ENCODE results near the gene TBC1D19. TPM values are rescaled to one million over a fixed set of nuclear protein-coding genes. Genes with fewer than 3 reads are reported as not detected.

TBC1D19 gene
- total RNA-seq, 1 donor from 2014 or later: 69.9 TPM

- peak; percentile 41 for DNase-seq (ENCODE audit: low read depth)
Observed at GRCh38 chr4:26731351-26732035, 147.6 kb downstream of the TBC1D19 start.

DNA sequence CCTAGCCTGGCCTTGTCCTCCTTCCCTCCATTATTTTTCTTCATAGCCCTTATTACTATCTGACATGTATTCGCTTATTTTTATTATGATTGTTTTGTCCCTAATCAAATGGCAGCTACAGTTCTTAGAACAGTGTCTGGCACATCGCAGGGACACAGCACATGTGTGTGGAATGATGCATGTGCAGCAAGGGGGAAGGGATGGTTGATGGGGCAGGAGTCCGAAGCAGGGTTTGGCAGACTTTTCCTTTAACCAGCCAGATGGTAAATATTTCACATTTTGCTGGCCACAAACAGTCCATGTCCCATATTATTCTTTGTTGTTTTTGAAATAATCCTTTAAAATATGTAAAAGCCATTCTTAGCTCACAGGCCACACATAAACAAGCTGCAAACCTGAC is 148.5 kb downstream of the TBC1D19 start:
- DNase-seq (ENCODE audit: low read depth): no peak

DNA sequence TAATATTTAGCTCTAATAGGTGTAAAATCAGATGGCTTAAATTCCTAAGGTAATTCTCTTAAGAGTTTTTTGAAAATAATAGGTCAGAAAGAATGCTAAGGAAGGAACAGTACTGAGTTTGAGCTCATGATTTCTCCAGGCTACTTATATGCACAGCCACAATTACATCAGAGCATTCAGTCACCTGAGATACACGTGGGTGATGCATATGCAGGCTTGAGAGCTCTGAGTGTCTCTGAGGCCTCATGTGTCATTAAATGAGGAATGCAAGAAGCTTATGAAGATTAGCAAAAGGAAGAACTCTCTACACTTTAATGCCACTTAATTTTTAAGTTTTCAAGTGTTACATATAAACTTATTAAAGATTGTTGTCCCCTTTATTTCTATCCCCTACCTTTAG is 152.7 kb downstream of the TBC1D19 start:
- DNase-seq (ENCODE audit: low read depth): no peak

GRCh38 chr4:26737385-26737784 is 153.5 kb downstream of the TBC1D19 start:
- DNase-seq (ENCODE audit: low read depth): no peak

- no peak for DNase-seq (ENCODE audit: low read depth)
Observed at GRCh38 chr4:26741491-26741871, 157.6 kb downstream of the TBC1D19 start.

GRCh38 chr4:26746802-26747213 is 162.9 kb downstream of the TBC1D19 start:
- DNase-seq (ENCODE audit: low read depth): no peak

DNA sequence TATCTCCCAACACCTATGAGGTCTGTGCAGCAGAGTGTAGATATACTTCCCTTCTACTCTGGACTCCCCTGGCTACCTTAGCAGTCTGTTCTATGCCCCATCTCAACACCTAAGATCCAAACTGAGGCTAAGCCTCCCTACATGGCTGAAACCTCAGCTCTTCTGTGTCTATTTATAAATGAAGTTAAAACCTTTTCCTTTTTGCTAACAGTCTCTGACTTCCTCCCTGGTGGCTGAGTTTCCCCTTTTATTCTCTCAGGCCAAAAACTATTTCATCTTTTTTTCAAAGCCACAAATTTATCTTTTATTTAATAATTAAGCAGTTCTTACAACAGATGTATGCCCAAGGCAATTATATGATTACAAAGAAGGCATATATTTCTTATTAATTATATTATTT is 164.9 kb downstream of the TBC1D19 start:
- no peak for DNase-seq (ENCODE audit: low read depth)

GRCh38 chr4:26749867-26750266 is 166.0 kb downstream of the TBC1D19 start:
- no peak for DNase-seq (ENCODE audit: low read depth)

DNA sequence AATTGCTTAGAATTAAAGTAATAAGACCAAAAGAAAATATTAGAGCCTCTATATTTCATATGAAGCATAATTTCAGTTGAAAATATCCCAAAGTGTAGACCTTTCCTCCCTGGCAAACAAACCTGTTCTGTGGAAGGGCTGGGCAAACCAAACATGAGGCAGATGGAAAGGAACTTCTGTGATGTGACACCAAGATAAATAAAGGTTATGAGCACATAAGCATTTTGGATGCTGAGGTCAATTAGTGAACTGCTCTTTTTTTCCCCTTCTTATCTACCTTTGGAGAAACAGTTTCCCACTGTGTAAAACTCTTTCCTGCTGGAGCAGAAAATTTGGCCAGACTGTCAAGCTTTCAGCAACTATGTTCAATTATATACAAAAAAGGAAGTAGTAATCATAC is 167.1 kb downstream of the TBC1D19 start:
- DNase-seq (ENCODE audit: low read depth): peak; percentile 69

DNA sequence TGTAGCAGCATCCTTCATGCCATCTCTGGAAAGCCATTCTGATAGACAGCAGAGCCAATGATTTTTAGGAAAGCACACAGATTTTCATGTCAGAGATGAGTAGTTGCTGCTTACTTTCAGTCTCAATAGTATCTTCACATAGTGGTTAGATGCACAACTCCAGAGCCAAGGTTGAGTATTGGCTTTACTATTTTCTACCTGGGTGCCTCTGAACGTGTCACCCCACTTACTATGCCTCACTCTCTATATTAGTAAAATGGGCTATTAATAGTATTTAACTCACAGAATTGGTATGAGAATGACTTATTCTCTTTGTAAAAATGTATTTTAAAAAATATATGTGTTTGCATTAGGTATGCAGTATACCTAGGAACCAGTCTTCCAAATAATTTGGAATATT is 168.0 kb downstream of the TBC1D19 start:
- no peak for DNase-seq (ENCODE audit: low read depth)

- no peak for DNase-seq (ENCODE audit: low read depth)
Observed at GRCh38 chr4:26753187-26753586, 169.3 kb downstream of the TBC1D19 start.

DNA sequence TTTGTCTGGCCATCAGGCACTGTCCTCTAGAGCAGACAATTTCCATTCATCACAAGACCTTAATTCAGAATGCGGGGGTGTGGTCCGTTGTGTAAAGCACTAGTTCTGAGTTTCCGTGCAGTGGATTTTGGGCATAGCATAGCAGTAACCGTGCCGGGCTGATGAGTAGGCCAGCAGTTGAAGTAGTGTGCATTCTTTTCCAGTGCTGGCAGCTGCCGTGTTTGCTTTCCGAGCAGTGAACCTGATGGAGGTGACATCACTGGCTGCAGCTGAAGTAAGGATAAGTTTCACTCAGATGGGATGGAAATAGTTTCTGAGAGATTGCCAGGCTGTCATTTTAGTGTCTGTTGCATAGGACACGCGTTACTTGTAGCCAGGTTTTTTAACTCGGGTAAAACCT is 169.7 kb downstream of the TBC1D19 start:
- peak; percentile 82 for DNase-seq (ENCODE audit: low read depth)

GRCh38 chr4:26757751-26758150 is 173.9 kb downstream of the TBC1D19 start:
- DNase-seq (ENCODE audit: low read depth): no peak

DNA sequence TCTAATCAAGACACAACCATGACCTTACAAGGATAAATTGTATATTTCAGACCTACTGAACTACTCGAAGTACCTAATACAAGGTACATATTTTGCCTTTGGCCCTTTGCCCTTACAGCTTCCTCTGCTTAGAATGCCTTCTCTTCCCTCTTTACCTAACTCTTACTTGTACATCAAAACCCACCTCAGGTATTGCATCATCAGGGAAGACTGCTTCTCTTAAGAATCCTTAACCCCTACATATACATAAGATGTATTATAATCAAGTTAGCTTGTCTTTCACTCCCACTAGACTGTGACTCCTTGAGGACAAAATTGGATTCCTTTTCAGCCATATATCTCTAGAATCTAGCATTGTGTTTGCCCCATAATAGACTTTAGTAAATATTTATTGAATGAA is 175.0 kb downstream of the TBC1D19 start:
- DNase-seq (ENCODE audit: low read depth): no peak

GRCh38 chr4:26762650-26763049 is 178.8 kb downstream of the TBC1D19 start:
- no peak for DNase-seq (ENCODE audit: low read depth)

DNA sequence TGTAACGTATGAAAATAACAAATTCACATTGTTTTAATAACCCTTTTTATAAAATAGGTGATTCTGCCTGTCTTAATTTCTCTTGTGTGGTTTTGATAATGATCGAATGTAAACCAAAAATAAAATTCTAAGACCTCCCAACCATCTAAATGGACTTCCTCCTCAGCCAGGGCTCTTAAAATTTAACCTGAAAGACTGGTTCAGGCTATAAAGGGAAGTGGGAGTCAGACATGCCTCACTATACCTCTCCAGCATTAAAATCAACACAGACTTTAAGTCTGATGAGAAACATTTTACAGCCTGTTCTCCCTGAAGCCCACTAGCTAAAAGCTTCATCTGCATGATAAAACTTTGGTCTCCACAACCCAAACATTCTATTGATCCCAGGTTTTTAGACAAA is 179.2 kb downstream of the TBC1D19 start:
- DNase-seq (ENCODE audit: low read depth): no peak

DNA sequence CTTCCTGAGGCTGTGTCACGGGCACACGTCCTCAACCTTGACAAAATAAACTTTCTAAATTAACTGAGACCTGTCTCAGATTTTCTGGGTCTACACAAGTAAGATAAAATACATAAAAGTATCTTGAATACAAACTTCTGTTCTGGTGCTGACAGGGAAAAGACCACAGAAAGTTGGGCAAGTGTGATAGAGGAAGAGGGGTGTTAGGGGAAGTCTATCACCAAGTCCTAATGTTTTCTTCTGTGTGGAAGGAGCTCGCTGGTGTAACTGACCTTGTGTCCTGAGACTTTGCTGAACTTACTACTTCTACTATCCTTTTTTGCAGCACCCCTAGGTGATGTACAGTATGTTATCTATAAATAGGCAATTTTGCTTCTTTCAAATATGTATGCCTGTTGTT is 179.8 kb downstream of the TBC1D19 start:
- no peak for DNase-seq (ENCODE audit: low read depth)

DNA sequence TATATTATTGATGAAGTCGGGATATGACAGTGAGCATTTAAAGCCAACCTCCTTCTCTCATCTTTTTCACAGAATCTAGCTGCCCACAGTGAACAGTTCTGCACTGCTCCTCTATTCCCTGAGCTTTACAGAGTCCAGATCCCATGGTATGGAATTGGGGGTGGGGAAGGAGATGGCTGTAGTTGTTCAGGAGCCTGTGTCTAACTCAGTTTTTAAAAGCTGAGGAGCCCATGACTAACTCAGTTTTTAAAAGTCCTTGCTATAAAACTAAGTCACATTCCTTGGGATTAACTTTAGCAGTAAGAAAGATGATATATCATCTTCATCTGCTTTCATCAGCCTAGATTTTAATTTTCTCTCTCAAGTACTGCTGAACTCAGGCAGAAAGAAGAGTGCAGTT is 180.3 kb downstream of the TBC1D19 start:
- no peak for DNase-seq (ENCODE audit: low read depth)

DNA sequence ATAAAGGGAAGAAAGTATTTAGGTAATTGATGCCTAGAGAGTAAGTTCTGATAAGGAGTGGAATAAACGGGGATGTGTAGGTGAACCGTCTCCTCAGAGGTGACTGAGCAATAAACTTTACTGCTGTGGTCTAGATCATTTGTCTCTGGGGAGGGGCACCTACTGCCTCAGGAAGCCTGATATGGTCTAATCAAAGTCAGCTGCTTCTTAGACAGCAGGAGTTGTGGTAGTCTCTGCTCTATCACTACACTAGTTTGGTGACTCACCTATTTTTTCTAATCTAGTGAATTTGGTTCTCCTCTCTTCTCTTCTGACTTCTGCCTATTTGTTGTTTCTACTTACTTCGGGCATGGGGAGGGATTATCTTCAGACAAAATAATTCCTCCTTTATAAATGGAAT is 181.6 kb downstream of the TBC1D19 start:
- DNase-seq (ENCODE audit: low read depth): peak; percentile 56

GRCh38 chr4:26766141-26766540 is 182.3 kb downstream of the TBC1D19 start:
- no peak for DNase-seq (ENCODE audit: low read depth)

GRCh38 chr4:26772096-26772873 is 188.4 kb downstream of the TBC1D19 start:
- no peak for DNase-seq (ENCODE audit: low read depth)

DNA sequence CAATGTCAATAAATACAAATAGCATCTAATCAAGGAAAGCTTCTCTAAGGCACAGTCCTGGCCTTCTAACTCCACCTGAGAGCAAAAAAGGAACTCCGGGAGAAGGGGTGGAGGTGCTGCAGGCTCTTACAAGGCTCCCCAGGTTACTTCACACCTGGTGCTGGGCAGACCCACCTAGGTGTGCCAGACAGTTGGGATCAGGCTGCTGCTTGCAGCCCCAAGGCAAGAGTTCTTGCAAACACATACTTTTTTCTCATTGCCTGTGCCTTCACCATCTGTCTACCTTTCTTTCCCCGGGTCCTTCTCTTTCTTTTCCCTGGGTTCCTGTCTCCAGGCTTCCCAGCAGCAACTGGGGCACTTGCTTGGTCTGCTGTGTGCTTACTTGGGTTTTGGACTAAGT is 195.3 kb downstream of the TBC1D19 start:
- no peak for DNase-seq (ENCODE audit: low read depth)

- peak; percentile 88 for DNase-seq (ENCODE audit: low read depth)
Observed at GRCh38 chr4:26779674-26780073, 195.8 kb downstream of the TBC1D19 start.
